K562 (cell line): ENCODE measurements around the gene ATG7. TPM values are rescaled to one million over a fixed set of nuclear protein-coding genes. Genes with fewer than 3 reads are reported as not detected.

ENCODE experiments used
- ATF1 ChIP-seq, 2 experiments: fragments of 450-650 bp in 1 of 2; IDR thresholded peaks; 2 replicates each; pipeline ENCODE4 v1.6.1; 2016; ENCODE audit warnings: missing compliant biosample characterization in 1 of 2, missing genetic modification characterization in 1 of 2
- GABPA ChIP-seq: fragments of 200-800 bp; sonication (Bioruptor generic); conservative IDR thresholded peaks from 2 replicates; pipeline ENCODE4 v1.6.1; 2016; ENCODE audit warnings: low read depth, missing genetic modification characterization, missing compliant biosample characterization
- NFRKB ChIP-seq: fragments of 450-650 bp; IDR thresholded peaks from 2 replicates; pipeline ENCODE4 v1.6.1; 2016; ENCODE audit warnings: low read depth
- RB1 ChIP-seq: fragments of 450-650 bp; IDR thresholded peaks from 2 replicates; pipeline ENCODE4 v1.6.1; 2017; ENCODE audit warnings: low read depth, mild to moderate bottlenecking
- RBBP5 ChIP-seq: fragments of 200-600 bp; sonication (generic); IDR thresholded peaks from 2 replicates; pipeline ENCODE4 v1.6.1; 2012; ENCODE audit warnings: borderline replicate concordance, mild to moderate bottlenecking, low read length, control low read depth, inconsistent platforms; ENCODE audit not compliant: insufficient read depth, poor library complexity, severe bottlenecking
- RBM25 ChIP-seq: fragments of 200-400 bp; formaldehyde crosslinking; IDR thresholded peaks from 2 replicates; pipeline ENCODE4 v1.6.1; 2018; ENCODE audit warnings: low read length, low read depth, moderate library complexity; ENCODE audit not compliant: severe bottlenecking
- ZNF584 ChIP-seq: fragments of 200-800 bp; sonication (Bioruptor generic); IDR thresholded peaks from 2 replicates; pipeline ENCODE4 v1.6.1; 2016; ENCODE audit warnings: low read depth, mild to moderate bottlenecking, missing genetic modification characterization, missing compliant biosample characterization
- polyA plus RNA-seq, 8 experiments: library from polyadenylated mRNA; depleted of rRNA in 4 of 8; stranded (reverse) in 5 of 8; unstranded in 3 of 8; fragments of >200 nt; fragmentation: Nextera tagmentation in 2 of 8; fragmentation: Illumina TruSeq in 1 of 8; extraction: Ambion mirVana in 2 of 8; extraction: Trizol in 1 of 8; gene quantifications; 2 replicates each; pipeline versions ENCODE4 v1.2.1 to v1.2.3, GENCODE V29; 2011 to 2014; ENCODE audit warnings: inconsistent platforms in 1 of 8, missing spikeins in 1 of 8
- total RNA-seq, 7 experiments: library from RNA; depleted of rRNA in 6 of 7; stranded (reverse); fragments of >200 nt in 6 of 7; fragmentation: Illumina TruSeq in 2 of 7; extraction: Trizol in 2 of 7; gene quantifications; 2 replicates each; pipeline versions ENCODE4 v1.2.1 to v1.2.3, GENCODE V29; 2011 to 2021; ENCODE audit warnings: low replicate concordance in 1 of 7
- TF ChIP-seq, protein P1 (sequence below), 2 experiments: fragments of 450-650 bp in 1 of 2; sonication (generic) in 1 of 2; formaldehyde crosslinking in 1 of 2; IDR thresholded peaks in 1 of 2; conservative IDR thresholded peaks in 1 of 2; 2 replicates each; pipeline versions ENCODE4 v1.6.1 to v1.8.1; 2016 to 2023; ENCODE audit warnings: mild to moderate bottlenecking in 2 of 2, moderate library complexity in 2 of 2, inconsistent platforms in 1 of 2, missing genetic modification reagents in 1 of 2
- TF ChIP-seq, protein P2 (sequence below): fragments of 250-450 bp; sonication (Bioruptor Pico); IDR thresholded peaks from 2 replicates; pipeline ENCODE4 v1.8.0; 2021; ENCODE audit warnings: moderate library complexity, mild to moderate bottlenecking, inconsistent platforms
- TF ChIP-seq, protein P3 (sequence below): fragments of 450-650 bp; IDR thresholded peaks from 2 replicates; pipeline ENCODE4 v1.6.1; 2017; ENCODE audit warnings: antibody characterized with exemption, mild to moderate bottlenecking

The ATG7 gene
- total and polyA plus RNA-seq, 9 of the 15 experiments (the other 6 are each of a cell fraction or from before 2014, with no cell fraction given), result 18.3 to 45.3 (median 33.6) TPM

DNA sequence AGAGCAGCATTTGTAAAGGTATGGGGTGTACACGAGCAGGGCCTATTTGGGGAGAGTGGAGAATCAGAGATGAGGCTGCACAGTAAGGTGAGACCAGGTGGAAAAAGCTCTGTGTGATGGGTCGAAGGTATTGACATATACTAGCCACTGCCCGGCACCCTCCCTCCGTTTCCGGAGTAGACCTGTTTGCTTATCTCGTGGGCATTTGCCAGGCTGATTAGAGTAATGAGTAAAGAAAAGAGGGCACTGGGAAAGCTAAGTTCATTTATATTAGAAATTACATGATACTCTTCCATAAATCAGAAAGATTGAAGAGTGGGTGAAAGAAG, 46.2 kb upstream of the ATG7 start (continued):
- TF ChIP-seq, protein P1, sequence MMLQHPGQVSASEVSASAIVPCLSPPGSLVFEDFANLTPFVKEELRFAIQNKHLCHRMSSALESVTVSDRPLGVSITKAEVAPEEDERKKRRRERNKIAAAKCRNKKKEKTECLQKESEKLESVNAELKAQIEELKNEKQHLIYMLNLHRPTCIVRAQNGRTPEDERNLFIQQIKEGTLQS (IDR thresholded peaks at IDR 0.05), result no peak
- TF ChIP-seq, protein P1 (CRISPR knock-in tag; conservative IDR thresholded peaks at IDR 0.05), result no peak
- TF ChIP-seq, protein P2, sequence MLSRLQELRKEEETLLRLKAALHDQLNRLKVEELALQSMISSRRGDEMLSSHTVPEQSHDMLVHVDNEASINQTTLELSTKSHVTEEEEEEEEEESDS, result no peak
- TF ChIP-seq RB1 (no peak), RBBP5 (no peak), NFRKB (0 out of 2 replicates have a peak, but pooled peaks have one; percentile 24), ATF1 (CRISPR knock-in tag; IDR thresholded peaks at IDR 0.05) (no peak), ATF1 (tag; IDR thresholded peaks at IDR 0.05) (0 out of 2 replicates have a peak, but pooled peaks have one; percentile 46), ZNF584 (CRISPR knock-in tag) (0 out of 2 replicates have a peak, but pooled peaks have one; percentile 33), GABPA (tag) (peak; percentile 36), RBM25 (no peak)
- TF ChIP-seq, protein P3, sequence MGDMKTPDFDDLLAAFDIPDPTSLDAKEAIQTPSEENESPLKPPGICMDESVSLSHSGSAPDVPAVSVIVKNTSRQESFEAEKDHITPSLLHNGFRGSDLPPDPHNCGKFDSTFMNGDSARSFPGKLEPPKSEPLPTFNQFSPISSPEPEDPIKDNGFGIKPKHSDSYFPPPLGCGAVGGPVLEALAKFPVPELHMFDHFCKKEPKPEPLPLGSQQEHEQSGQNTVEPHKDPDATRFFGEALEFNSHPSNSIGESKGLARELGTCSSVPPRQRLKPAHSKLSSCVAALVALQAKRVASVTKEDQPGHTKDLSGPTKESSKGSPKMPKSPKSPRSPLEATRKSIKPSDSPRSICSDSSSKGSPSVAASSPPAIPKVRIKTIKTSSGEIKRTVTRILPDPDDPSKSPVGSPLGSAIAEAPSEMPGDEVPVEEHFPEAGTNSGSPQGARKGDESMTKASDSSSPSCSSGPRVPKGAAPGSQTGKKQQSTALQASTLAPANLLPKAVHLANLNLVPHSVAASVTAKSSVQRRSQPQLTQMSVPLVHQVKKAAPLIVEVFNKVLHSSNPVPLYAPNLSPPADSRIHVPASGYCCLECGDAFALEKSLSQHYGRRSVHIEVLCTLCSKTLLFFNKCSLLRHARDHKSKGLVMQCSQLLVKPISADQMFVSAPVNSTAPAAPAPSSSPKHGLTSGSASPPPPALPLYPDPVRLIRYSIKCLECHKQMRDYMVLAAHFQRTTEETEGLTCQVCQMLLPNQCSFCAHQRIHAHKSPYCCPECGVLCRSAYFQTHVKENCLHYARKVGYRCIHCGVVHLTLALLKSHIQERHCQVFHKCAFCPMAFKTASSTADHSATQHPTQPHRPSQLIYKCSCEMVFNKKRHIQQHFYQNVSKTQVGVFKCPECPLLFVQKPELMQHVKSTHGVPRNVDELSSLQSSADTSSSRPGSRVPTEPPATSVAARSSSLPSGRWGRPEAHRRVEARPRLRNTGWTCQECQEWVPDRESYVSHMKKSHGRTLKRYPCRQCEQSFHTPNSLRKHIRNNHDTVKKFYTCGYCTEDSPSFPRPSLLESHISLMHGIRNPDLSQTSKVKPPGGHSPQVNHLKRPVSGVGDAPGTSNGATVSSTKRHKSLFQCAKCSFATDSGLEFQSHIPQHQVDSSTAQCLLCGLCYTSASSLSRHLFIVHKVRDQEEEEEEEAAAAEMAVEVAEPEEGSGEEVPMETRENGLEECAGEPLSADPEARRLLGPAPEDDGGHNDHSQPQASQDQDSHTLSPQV, result no peak
